ENCODE results near the gene BEGAIN.

Gene BEGAIN

DNA sequence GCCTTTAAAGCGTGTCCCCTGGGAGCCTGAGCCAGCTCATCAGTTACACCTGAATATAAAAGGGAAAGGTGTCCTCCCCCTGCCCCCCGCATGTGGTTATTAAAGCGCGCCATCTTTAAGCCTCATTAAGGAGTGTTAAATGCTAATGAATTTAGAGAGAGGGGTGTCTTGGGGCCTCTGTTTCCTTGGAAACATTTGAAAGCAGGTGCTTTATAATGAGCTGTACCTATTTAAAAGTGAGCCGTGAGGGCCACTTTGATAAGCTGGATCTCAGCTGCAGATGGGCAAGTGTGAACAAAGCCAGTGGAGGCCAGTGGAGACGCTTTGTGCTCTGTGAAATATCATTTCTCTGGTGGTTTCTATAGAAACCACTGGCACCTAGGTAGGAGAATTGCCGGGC, 84.0 kb downstream of the BEGAIN start:
- no peak for DNase-seq

DNA sequence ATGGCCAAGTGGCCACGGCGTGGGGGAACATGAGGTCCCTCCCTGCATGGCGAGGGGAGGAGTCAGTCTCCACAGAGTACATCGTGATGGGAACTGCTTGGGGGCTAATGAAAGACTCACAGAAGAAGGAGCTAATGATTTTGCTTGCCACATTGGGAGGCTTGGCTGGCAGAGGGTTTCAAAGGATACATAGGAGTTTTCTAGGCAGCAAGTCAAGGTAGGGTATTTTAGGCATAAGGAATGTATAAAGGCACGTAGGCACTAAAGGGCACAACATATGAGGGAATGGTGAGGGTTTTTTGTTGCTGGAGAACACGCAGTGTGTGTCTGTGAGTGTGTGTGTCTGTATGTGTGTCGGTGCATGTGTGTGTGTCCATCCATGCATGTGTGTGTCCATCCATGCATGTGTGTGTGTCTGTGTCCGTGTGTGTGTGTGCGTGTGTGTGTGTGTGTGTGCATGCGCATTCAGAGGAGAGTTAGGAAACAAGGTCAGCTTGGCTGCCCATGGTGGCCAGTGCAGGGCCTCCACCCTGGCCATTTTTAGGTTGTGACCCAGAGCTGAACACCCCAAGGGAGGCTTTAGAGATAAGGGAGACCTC, 84.5 kb downstream of the BEGAIN start:
- DNase-seq = no peak

DNA sequence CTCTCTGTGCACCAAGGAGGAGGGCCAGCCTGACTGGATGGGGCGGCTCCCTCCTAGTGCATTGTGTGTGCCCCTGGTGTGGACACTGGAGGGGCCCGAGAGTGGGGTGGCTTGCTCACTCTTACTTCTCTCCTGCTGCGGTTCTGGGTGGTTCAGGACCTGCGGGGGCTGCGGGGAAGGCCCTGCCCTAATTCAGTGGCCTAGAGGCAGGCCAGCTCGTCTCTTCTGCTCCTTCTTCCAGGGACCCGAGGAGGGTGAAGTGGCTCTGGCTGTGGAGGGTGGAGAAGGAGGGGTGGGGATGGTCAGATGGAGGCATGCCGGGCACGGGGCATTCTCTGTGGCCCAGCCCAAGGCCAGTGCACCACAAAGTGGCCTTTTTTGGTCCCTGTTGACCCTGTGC, 87.1 kb downstream of the BEGAIN start:
- no peak for DNase-seq

DNA sequence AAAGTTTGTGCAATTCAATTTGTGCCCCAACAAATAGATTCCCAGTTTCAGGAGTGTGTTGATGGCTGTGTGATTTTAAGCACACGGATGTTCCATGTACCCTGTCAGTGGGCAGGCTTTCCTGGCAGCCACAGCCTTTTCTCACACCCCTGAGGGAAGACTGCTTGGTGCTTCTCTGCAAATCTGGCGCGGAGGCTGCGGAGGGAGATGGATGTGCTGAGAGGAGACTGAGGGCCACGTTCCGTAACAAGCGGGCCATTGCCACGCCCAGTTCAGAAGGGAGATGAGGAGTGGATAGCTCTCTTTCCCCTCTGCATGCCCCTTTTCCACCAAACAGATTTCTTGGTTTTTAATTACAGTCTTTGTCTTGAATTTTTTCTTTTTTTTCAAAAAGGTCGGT, 89.1 kb downstream of the BEGAIN start:
- no peak for DNase-seq

DNA sequence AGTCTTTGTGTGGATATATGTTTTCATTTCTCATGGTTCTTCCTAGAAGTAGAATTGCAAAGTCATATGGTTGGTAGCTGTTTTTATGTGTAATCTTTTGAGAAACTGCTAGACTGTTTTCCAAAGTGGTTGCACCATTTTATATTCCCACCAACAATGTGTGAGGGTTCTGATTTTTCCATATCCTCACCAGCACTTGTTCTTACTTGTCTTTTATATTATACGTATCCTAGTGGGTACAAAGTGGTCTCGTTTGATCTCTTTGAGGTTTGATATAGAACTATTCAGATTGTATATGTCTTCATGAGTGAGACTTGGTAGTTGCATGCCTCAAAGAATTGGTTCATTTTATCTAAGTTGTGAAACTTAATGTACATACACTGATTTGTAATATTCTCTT, 91.3 kb downstream of the BEGAIN start:
- DNase-seq = no peak

DNA sequence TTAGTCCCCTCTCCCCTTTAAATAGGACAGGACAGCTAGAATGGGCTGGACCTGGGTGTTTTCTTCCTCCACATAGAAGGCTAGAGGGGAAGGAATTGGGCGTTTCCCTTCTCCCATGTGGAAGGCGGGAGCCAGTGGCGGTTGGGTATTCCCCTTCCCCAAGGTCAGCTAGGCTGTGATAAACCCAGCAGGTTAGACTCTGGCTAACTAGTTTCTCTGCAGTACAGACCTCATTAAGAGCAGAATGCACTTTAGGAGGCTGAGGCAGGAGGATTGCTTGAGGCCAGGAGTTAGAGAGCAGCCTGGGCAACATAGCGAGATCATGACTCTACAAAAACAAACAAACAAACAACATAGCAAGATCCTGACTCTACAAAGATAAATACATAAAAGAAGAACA, 92.6 kb downstream of the BEGAIN start:
- DNase-seq = no peak

DNA sequence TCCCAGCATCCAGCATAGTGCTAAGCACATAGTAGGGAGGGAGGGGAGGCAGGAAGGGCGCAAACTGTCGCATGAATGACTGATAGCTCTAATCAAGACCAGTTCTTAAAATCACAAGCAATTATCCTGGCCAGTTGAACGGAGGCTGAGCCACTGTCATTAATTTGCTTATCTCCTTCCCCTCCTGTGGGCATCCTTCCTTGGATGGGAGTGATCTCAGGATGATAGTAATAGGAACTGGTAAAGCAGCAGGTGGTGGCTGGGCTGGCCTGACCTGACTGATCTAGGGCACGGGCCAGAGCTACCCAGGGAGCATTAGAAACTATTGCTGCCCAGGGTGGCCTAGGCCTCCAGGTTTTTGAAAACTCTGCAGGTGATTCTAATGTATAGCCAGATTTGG, 97.0 kb downstream of the BEGAIN start:
- DNase-seq = no peak

DNA sequence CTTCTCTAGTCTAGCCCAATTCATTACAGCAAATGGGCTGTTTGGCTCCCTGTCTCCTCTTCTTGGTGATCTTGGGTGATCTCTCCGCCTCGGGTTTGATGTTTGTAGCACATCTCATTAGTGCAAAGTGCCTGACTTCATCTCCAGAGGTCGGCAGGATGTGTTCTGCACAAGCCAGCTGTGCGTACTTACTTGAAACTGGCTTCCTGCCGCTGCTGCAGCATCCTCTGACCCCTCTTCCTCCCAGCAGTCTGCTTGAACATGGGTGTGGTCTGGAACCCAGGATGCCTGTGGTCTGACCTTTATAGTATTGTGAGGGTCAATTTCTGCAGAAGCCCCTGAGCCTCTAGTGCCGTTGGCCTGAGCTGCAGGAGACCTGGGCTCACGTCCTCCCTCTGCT, 99.2 kb downstream of the BEGAIN start:
- no peak for DNase-seq

DNA sequence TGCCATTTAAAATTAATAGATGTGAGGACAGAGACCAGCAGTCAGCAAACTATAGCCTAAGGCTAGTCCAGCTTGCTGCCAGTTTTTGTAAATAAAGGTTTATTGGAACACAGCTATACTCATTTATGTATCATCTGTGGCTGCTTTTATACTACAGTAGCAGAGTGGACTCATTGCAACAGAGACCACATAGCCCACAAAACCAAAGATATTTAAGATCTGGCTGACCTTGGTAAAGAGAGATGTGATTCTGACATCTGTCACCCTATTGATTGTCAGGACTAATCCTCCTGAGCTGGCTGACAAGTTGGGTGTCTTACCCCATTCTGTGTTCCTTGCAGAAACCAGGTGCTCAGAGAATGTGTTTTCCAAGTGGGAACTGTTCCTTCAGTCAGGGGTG, 99.9 kb downstream of the BEGAIN start:
- DNase-seq = no peak
